PC-9 (cell line): ENCODE results near the gene CATSPERB. TPM values are rescaled to one million over a fixed set of nuclear protein-coding genes. Genes with fewer than 3 reads are reported as not detected.

Source experiments
- BruUV-seq: library from RNA; stranded (reverse); fragments of 400-500 nt; replicated peaks from 2 replicates; lab custom pipeline; 2021; lab: Mats Ljungman, UMichigan
- CTCF ChIA-PET: fragments of 300-600 bp; sonication (Branson Sonifier 250); formaldehyde crosslinking; loops from one replicate; lab custom pipeline; 2022; ENCODE audit warnings: antibody characterized with exemption; lab: Charles Lee
- POLR2A ChIA-PET: fragments of 300-600 bp; sonication (Branson Sonifier 250); formaldehyde crosslinking; loops from one replicate; lab custom pipeline; 2022; ENCODE audit warnings: antibody characterized with exemption; ENCODE audit not compliant: unreplicated experiment; lab: Charles Lee
- DNase-seq, 2 experiments: peaks; one replicate each; pipeline versions ENCODE4 v3.0.0 to v3.0.0-alpha.2; 2015 to 2022; ENCODE audit warnings: mixed read lengths in 1 of 2
- H2AFZ ChIP-seq: fragments of 200-600 bp; sonication (generic); 2 replicates; pipeline ENCODE4 v1.8.1; 2017; ENCODE audit warnings: antibody characterized with exemption
- H3F3A ChIP-seq: fragments of 200-600 bp; sonication (generic); 2 replicates; pipeline ENCODE4 v1.8.1; 2017; ENCODE audit warnings: antibody characterized with exemption, mild to moderate bottlenecking, low read depth; ENCODE audit not compliant: insufficient read depth
- H3K27ac ChIP-seq: fragments of 200-600 bp; sonication (generic); 2 replicates; pipeline ENCODE4 v1.6.1; 2016; ENCODE audit warnings: mixed run types
- H3K27me3 ChIP-seq: fragments of 200-600 bp; sonication (generic); 2 replicates; pipeline ENCODE4 v1.6.1; 2016; ENCODE audit warnings: low read depth, mixed run types; ENCODE audit not compliant: insufficient read depth
- H3K36me3 ChIP-seq: fragments of 200-600 bp; sonication (generic); 2 replicates; pipeline ENCODE4 v1.6.1; 2016; ENCODE audit warnings: low read depth, mixed run types
- H3K4me1 ChIP-seq: fragments of 200-600 bp; sonication (generic); replicated peaks from 2 replicates; pipeline ENCODE4 v1.6.1; 2016; ENCODE audit warnings: mixed run types; ENCODE audit not compliant: insufficient read depth
- H3K4me2 ChIP-seq: fragments of 200-600 bp; sonication (generic); 2 replicates; pipeline ENCODE4 v1.6.1; 2017; ENCODE audit warnings: mixed run types
- H3K4me3 ChIP-seq: fragments of 200-600 bp; sonication (generic); 2 replicates; pipeline ENCODE4 v1.6.1; 2016; ENCODE audit warnings: mixed run types
- H3K79me2 ChIP-seq: fragments of 200-600 bp; sonication (generic); 2 replicates; pipeline ENCODE4 v1.6.1; 2017; ENCODE audit warnings: low read depth, mixed run types
- H3K9me2 ChIP-seq: fragments of 200-600 bp; sonication (generic); 2 replicates; pipeline ENCODE4 v1.8.1; 2017; ENCODE audit warnings: mild to moderate bottlenecking; ENCODE audit not compliant: insufficient read depth
- H3K9me3 ChIP-seq: fragments of 200-600 bp; sonication (generic); 2 replicates; pipeline ENCODE4 v1.8.1; 2016; ENCODE audit warnings: low read depth; ENCODE audit not compliant: insufficient read depth
- H4K20me1 ChIP-seq: fragments of 200-600 bp; sonication (generic); 2 replicates; pipeline ENCODE4 v1.8.1; 2017; ENCODE audit not compliant: insufficient read depth
- CTCF ChIP-seq: fragments of 200-600 bp; sonication (generic); conservative IDR thresholded peaks from 2 replicates; pipeline ENCODE4 v1.6.1; 2017; ENCODE audit warnings: mixed run types, antibody characterized with exemption, mild to moderate bottlenecking, moderate library complexity
- EZH2 ChIP-seq: fragments of 200-600 bp; sonication (generic); IDR thresholded peaks from 2 replicates; pipeline ENCODE4 v1.8.0; 2017; ENCODE audit warnings: antibody characterized with exemption, low read depth
- intact Hi-C: fragments of 100-400 bp; cut with micrococcal nuclease; formaldehyde crosslinking; loops from one replicate; pipeline ENCODE4 v1.10.0; 2022; ENCODE audit not compliant: unreplicated experiment
- total RNA-seq: library from RNA; stranded (reverse); gene quantifications from 2 replicates; pipeline ENCODE4 v1.2.3, GENCODE V29; 2021

CATSPERB gene
- total RNA-seq, 1 experiment from 2014 or later = not detected

GRCh38 chr14:91774140-91775096, 42.5 kb upstream of the CATSPERB start:
- H3K4me3 ChIP-seq = no peak overlapping the region
- no peaks in the 10 kb centered on the region for H3F3A ChIP-seq
- H3K36me3 ChIP-seq = no peaks in the 10 kb centered on the region
- H3K27me3 ChIP-seq = no peaks in the 10 kb centered on the region
- no peaks in the 10 kb centered on the region for H3K79me2 ChIP-seq
- no peak for TF ChIP-seq EZH2
- intact Hi-C loops = no loop called here
- ChIA-PET CTCF (no interaction called here), POLR2A (no interaction called here)
- no peak for DNase-seq
- BruUV-seq = no TSS peak
- H3K4me1 ChIP-seq = no peaks in the 10 kb centered on the region
- no peak overlapping the region for H3K27ac ChIP-seq
- H3K4me2 ChIP-seq = no peak overlapping the region
- no peaks in the 10 kb centered on the region for H3K9me3 ChIP-seq
- no peaks in the 10 kb centered on the region for H4K20me1 ChIP-seq
- H3K9me2 ChIP-seq = no peaks in the 10 kb centered on the region
- no peak overlapping the region for H2AFZ ChIP-seq

- Histone ChIP-seq H2AFZ (no peak overlapping the region), H4K20me1 (no peaks in the 10 kb centered on the region), H3K9me2 (no peaks in the 10 kb centered on the region), H3K9me3 (no peaks in the 10 kb centered on the region), H3K4me2 (no peak overlapping the region), H3K4me1 (no peaks in the 10 kb centered on the region), H3K27ac (no peak overlapping the region), H3F3A (no peaks in the 10 kb centered on the region), H3K27me3 (no peaks in the 10 kb centered on the region), H3K36me3 (no peaks in the 10 kb centered on the region), H3K79me2 (no peaks in the 10 kb centered on the region), H3K4me3 (no peak overlapping the region)
- ChIA-PET CTCF (no interaction called here), POLR2A (no interaction called here)
- intact Hi-C loops = no loop called here
- DNase-seq = no peak
- no peak for TF ChIP-seq CTCF
- TF ChIP-seq EZH2 = no peak
- BruUV-seq = no TSS peak
These were observed 38.3 kb upstream of the CATSPERB start for GRCh38 chr14:91770185-91770584.

GRCh38 chr14:91755570-91756295, 23.8 kb upstream of the CATSPERB start:
- Histone ChIP-seq H3K9me2 (no peaks in the 10 kb centered on the region), H3K4me2 (peak overlapping the region; percentile 47), H3K27ac (peak overlapping the region; percentile 70), H3K27me3 (no peaks in the 10 kb centered on the region), H4K20me1 (no peaks in the 10 kb centered on the region), H3K4me1 (peaks cover 39% of the 10 kb centered on the region), H3K79me2 (no peaks in the 10 kb centered on the region), H2AFZ (no peak overlapping the region), H3K9me3 (no peaks in the 10 kb centered on the region; the same call in none of the 2 replicates), H3K36me3 (no peaks in the 10 kb centered on the region), H3K4me3 (no peak overlapping the region), H3F3A (peaks cover 16% of the 10 kb centered on the region)
- no TSS peak for BruUV-seq
- DNase-seq = peak in 1 of 2 experiments; percentile 86
- POLR2A ChIA-PET = no interaction called here
- intact Hi-C loops = no loop called here
- no peak for TF ChIP-seq CTCF
- no peak for TF ChIP-seq EZH2
- CTCF ChIA-PET = no interaction called here
